Stimulated activated CD4-positive, alpha-beta T cell treated with anti-CD3 and anti-CD28 coated beads, Interleukin-12 subunit alpha, Interleukin-12 subunit beta, amount 100 ng/mL, for 48 hours (primary cell): Measurements from ENCODE around the gene OR2D3.
A peak's percentile ranks its signal among the peaks of the same experiment; 100 is the strongest.
"Not testable (repeated sequence)": the region's sequence is repeated elsewhere in the genome, so short reads cannot be mapped to it uniquely, and the experiment has no call there.

ENCODE experiments used
- DNase-seq, 3 donors: peaks; one replicate each; pipeline ENCODE4 v3.0.0-alpha.2; 2020; ENCODE audit warnings: low read depth in 2 of 3, low spot score in 1 of 3

OR2D3 gene, protein sequence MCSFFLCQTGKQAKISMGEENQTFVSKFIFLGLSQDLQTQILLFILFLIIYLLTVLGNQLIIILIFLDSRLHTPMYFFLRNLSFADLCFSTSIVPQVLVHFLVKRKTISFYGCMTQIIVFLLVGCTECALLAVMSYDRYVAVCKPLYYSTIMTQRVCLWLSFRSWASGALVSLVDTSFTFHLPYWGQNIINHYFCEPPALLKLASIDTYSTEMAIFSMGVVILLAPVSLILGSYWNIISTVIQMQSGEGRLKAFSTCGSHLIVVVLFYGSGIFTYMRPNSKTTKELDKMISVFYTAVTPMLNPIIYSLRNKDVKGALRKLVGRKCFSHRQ

DNA sequence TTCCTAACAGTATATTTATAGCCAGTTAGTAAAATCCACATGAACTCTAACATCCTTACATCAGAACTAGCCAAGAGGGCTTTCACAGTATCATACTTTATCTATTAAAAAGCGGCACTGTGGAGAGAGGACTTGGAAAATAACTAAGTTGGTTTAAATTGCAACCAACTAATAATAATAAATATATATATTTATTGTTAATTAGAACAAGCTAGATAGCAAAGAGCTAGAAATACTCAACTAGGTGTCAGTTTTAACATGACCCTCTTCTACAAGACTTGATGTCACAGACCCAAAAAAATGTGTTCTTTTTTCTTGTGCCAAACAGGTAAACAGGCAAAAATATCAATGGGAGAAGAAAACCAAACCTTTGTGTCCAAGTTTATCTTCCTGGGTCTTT lies at the start of gene OR2D3:
Gene OR2D3, plus strand, starts transcription at position 301 of the 400 bp plus-strand sequence. Its CDS starts 0 bp downstream, at position 301.
- no peak for DNase-seq

GRCh38 chr11:6871278-6871677 lies 49.5 kb upstream of the OR2D3 start:
- no peak for DNase-seq

- DNase-seq, result no peak
Measured at GRCh38 chr11:6875761-6876160, 45.0 kb upstream of the OR2D3 start.

GRCh38 chr11:6876325-6876724 lies 44.5 kb upstream of the OR2D3 start, which contains the start of gene OR10A4:
Gene OR10A4 (plus strand): TSS chr11:6876625. CDS start chr11:6876648, 23 bp downstream.
- no peak for DNase-seq

DNA sequence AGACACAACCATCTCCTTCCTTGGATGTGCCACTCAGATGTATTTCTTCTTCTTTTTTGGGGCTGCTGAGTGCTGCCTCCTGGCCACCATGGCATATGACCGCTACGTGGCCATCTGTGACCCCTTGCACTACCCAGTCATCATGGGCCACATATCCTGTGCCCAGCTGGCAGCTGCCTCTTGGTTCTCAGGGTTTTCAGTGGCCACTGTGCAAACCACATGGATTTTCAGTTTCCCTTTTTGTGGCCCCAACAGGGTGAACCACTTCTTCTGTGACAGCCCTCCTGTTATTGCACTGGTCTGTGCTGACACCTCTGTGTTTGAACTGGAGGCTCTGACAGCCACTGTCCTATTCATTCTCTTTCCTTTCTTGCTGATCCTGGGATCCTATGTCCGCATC lies 43.9 kb upstream of the OR2D3 start:
- DNase-seq, result no peak

DNA sequence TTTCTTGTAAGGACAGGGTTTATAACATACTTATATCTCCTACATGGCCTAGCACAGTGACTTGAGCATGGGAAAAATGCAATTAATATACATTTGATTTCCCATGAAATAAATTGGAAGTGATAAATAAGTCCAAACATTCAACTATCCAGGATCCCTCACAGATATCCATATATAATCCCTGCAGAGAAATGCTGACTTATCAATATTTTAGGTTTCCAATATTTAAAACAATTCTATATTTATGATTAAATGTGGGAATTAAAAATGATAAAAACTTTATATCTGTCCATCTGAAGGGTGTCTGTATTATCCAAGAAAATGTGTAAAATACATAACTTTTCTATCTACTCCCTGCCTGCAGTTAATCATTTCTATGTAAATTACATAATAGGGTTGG lies 38.1 kb upstream of the OR2D3 start:
- no peak for DNase-seq

DNA sequence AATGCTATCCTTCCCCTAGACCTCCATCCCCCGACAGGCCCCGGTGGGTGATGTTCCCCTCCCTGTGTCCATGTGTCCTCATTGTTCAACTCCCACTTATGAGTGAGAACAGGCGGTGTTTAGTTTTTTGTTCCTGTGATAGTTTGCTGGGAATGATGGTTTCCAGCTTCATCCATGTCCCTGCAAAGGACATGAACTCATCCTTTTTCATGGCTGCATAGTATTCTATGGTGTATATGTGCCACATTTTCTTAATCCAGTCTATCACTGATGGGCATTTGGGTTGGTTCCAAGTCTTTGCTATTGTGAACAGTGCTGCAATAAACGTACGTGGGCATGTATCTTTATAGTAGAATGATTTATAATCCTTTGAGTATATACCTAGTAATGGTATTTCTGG lies 33.1 kb upstream of the OR2D3 start:
- not testable (repeated sequence) for DNase-seq

- DNase-seq, result no peak
Measured at GRCh38 chr11:6888830-6889229, 32.0 kb upstream of the OR2D3 start.

GRCh38 chr11:6889835-6890234 lies 31.0 kb upstream of the OR2D3 start:
- DNase-seq, result no peak

- DNase-seq, result no peak
Measured at GRCh38 chr11:6892400-6892799, 28.4 kb upstream of the OR2D3 start, which contains the start of gene OR2D2. Gene OR2D2 (minus strand): TSS chr11:6892500. CDS start chr11:6892500, 0 bp downstream.

- DNase-seq, result no peak
Measured at GRCh38 chr11:6894097-6894496, 26.7 kb upstream of the OR2D3 start.

DNA sequence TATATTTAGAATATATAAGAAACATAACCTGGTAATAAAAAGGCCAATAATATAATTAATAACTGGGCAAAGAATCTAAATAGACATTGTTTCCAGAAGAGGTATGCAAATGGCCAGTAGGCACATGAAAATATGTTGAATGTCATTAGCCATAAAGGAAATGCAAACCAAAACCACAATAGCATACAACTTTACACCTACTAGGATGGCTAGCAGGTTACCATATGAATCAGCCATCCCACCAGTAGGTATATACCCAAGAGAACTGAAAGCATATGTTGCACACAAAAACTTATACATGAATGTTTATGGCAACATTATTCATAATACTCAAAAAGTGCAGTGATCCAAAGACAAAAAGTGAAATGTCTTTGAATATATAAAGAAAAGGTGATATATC lies 25.8 kb upstream of the OR2D3 start:
- no peak for DNase-seq

DNA sequence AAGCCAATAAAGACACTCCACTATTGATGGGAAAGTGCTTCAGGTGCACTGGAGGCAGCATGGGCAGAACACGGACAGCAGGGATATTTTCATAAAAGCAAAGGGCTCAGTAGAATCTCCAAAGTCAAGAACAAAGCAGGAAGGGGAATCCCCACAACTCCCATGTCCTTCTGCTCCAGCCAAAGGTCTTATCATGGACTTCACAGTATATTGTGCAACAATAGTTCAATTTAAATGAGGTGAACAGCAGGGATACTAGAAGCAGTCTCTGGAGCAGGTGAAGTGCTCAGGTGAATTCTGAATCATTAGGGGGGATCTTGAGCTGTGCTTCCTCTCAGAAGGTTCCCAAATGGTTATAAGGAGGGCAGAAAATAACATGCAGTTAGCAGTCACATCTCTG lies 21.9 kb upstream of the OR2D3 start:
- DNase-seq, result no peak

GRCh38 chr11:6900327-6900999 lies 20.3 kb upstream of the OR2D3 start:
- DNase-seq, result no peak

GRCh38 chr11:6904804-6905203 lies 16.0 kb upstream of the OR2D3 start:
- not testable (repeated sequence) for DNase-seq

GRCh38 chr11:6911378-6911777 lies 9.4 kb upstream of the OR2D3 start:
- no peak for DNase-seq

DNA sequence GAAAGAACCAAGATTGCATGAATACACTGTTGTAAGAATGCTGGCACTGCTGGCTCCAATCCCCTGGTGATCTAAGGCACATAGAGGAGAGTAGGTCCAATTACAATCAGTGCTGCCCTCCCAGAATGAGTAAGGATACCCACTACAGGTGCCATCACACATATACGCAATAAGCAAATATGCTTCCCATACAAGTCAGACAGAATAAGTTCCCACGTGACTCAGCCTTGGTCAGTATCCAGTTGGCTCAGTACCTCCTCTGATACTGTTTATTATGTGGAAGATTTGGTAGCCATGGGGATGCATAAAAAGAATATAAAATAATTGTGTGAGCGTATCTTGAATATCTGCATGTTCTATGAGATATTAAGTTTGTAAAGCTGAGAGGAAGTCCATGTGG lies 8.9 kb upstream of the OR2D3 start:
- no peak for DNase-seq

GRCh38 chr11:6919698-6920097 lies 1.1 kb upstream of the OR2D3 start:
- no peak for DNase-seq

DNA sequence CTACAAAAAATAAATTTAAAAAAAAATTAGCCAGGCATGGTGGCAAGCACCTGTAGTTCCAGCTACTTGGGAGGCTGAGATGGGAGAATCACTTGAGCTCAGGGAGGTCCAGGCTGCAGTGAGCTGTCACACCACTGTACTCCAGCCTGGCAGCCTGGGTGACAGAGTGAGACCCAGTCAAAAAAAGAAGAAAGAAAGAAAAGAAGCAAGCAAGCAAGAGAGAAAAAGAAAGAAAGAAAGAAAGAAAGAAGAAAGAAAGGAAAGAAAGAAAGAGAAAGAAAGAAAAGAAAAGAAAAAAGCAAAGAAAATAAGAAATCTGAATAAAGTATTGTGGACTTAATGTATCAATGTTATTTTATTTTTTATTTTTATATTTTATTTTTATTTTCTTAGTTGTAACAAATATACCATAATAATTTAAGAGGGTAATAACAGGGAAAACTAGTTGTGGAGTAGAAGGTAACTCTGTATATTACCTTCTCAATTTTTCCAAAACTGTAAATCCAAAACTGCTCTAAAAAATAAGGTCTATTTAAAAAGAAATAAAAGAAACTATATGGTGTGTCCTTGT lies 4.3 kb downstream of the OR2D3 start:
- DNase-seq, result no peak

GRCh38 chr11:6925636-6926207 lies 4.9 kb downstream of the OR2D3 start:
- no peak for DNase-seq

DNA sequence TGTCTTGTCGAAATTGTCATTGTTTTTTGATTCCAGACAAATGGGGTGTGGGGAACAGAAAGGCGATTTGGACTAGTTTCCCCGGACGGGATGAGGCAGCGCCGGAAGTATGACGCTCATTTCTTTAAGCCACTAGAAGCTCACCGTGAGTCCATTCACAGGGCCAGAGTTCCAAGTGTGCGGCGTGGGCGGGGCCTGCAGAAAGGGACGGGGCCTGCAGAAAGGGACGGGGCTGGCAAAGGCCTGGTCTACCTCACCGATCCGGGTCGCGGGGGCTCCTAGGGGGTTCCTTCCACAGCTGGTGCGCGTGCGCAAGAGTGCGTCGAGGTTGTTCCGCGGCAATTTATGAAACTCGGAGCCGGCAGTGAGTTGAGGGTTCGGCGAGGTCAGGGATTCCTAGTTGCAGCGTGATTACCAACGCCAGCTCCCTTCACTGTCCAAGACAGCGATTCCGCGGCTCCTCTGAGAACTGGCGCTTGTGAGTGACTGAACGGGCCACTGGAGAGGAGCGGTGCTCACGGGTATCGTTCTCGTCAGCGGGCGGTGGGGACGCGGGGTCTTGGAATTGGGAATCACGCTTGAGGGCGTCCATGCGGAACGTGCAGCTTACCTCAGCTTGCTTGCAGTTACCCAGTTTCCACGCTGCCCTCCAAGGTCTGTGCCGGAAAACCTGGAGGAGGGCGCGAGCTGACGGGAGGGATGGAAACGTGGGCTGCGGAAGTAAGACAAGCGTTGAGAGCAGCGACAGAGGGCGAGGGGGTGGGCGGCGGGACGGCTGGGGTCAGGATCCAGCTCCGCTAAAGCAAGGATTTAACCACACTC lies 5.6 kb downstream of the OR2D3 start, which contains the start of gene ZNF215:
Gene ZNF215, plus strand, starts transcription at position 219 of the 822 bp plus-strand sequence. CDS start 5,847 bp downstream, outside the sequence.
- peak; percentile 25 to 28 (median 26) for DNase-seq
